ENCODE measurements around the gene TMC4.

TMC4 gene

DNA sequence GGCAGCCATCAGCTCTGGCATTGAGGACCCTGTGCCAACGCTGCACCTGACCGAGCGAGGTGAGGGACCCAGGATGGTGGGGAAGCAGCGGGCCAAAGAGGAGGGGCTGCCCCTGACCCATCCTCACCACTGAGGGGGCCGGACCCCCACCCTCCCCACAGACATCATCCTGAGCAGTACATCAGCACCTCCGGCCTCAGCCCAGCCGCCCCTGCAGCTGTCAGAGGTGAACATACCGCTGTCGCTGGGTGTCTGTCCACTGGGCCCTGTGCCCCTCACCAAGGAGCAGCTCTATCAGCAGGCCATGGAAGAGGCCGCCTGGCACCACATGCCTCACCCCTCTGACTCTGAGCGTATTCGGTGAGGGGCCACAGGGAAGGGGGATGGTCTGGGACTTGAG, 20.7 kb downstream of the TMC4 start:
- no peak overlapping the region for H3K27ac ChIP-seq
- no peak for TF ChIP-seq CTCF (conservative IDR thresholded peaks at IDR 0.05)

DNA sequence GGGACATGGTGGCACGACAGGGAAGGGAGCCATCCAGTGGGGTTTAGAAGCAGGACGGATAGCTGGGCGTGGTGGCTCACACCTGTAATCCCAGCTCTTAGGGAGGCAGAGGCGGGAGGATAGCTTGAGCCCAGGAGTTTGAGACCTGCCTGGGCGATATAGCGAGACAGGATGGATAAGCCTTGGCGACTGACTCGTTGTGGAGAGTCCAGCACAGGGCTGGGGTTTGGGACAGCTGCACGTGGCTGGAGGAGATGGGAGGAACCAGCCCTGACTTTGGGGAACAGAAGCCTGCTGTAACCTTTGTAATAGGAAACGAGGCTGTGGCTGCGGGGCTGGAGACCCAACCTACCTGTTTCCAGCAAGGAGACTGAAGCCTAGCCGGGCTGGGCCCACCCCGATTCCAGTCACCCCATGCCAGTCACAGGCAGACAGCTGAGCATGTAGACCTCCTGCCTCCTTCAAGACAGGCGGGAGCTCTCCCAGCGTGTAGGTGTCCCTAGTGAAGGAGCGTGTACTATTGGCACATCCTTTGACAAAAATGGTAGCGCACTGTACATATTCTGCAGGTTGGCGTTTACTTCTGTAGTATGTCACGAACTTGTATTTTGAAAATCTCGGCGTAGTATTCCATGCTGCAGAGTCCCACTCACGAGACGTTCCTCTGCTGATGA, 21.5 kb downstream of the TMC4 start:
- no peak for TF ChIP-seq CTCF (conservative IDR thresholded peaks at IDR 0.05)
- no peak overlapping the region for H3K27ac ChIP-seq

DNA sequence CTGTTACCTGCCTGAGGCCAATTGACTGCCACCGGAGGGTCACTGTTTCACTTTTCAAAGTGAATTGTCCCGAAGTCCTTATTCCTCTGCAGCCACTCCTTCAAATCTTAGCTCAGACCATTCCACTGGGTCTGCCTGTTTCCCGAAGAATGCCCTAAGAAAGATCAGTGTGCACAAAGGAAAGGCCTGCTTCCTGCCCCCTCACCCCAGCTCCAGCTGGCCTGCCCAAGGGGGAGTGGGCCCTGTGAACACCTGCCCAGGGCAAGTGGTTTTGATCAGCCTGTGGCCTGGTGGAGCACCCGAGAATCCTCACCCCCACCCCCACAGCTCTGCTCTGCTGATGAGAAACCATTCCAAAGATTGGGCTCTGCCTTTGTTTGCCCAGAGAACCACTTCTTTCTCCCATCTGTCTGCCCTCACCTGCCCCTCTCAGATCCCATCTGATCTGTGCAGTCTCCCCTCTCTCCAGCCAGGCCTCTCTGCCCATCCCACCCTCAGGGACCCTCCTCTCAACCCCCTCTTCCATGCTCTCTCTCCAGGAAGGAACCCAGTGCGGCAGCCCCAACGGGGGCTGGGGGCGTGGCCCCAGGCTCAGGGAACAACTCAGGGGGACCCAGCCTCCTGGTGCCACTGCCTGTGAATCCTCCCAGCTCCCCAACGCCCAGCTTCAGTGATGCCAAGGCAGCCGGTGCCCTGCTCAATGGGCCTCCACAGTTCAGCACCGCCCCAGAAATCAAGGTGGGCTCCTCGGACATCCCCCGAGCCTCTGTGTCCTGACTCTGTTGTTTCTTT, 23.7 kb downstream of the TMC4 start:
- H3K27ac ChIP-seq: peak overlapping the region; percentile 10; the same call in 1 of the 2 replicates
- no peak for TF ChIP-seq CTCF (conservative IDR thresholded peaks at IDR 0.05)

GRCh38 chr19:54148158-54148557, 24.8 kb downstream of the TMC4 start:
- TF ChIP-seq CTCF (conservative IDR thresholded peaks at IDR 0.05): no peak
- H3K27ac ChIP-seq: peak overlapping the region; percentile 10; the same call in 1 of the 2 replicates

- no peak overlapping the region for H3K27ac ChIP-seq
- TF ChIP-seq CTCF (conservative IDR thresholded peaks at IDR 0.05): no peak
Observed at GRCh38 chr19:54147676-54148075, 25.3 kb downstream of the TMC4 start.

DNA sequence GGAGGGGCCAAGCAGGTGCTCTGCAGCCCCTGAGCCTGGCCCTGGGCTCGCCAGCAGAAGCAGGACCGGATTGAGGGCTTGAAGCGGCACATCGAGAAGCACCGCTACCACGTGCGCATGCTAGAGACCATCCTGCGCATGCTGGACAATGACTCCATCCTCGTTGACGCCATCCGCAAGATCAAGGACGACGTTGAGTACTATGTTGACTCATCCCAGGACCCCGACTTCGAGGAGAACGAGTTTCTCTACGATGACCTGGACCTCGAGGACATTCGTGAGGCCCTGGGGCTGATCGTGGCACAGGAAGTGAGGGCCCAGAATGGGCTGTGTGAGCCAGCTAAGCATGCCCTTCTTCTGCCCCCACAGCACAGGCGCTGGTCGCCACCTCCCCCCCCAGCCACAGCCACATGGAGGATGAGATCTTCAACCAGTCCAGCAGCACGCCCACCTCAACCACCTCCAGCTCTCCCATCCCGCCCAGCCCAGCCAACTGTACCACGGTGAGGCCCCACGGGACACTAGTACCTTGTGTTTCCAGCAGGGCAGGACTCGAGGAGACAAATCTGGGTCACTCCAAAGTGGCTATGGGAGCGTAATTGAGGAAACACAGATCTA, 27.3 kb downstream of the TMC4 start:
- TF ChIP-seq CTCF (conservative IDR thresholded peaks at IDR 0.05): no peak
- H3K27ac ChIP-seq: no peak overlapping the region

GRCh38 chr19:54142166-54142780, 30.7 kb downstream of the TMC4 start:
- H3K27ac ChIP-seq: no peak overlapping the region; the same call in 1 of the 2 replicates
- no peak for TF ChIP-seq CTCF (conservative IDR thresholded peaks at IDR 0.05)
